ENCODE data around the gene JMJD1C. TPM values are rescaled to one million over a fixed set of nuclear protein-coding genes. Genes with fewer than 3 reads are reported as not detected.

Gene JMJD1C
- total RNA-seq, 1 experiment from 2014 or later = 66.3 TPM

DNA sequence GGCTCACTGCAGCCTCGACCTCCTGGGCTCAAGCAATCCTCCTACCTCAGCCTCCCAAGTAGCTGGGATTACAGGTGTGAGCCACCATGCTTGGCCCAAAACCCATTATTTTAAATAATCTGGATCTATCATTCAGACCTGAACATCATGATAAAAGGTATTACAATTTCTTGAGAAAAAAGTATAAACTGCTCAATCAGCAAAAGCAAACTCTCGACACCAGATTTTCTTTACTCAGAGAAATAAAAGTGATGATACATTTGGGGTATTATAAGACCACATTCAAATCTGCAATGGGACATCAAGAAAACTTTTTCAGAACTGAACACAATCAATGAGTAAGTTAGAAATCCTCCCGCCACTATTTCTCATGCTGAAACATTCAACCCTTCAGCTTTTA, 41.2 kb downstream of the JMJD1C start:
- H3K9ac ChIP-seq (ENCODE audit: low read length) = no peak overlapping the region
- CTCF ChIA-PET = no interaction called here
- POLR2A ChIA-PET = no interaction called here

More for the DNA sequence above, 41.2 kb downstream of the JMJD1C start:
- DNase-seq (ENCODE audit: low read depth, low spot score) (no peak), ATAC-seq (no peak)
- no peaks in the 10 kb centered on the region for H3K36me3 ChIP-seq (ENCODE audit: control insufficient read depth in 1 of 2, insufficient read depth in 2 of 2, low read length in 2 of 2)
- no TSS peak for BruUV-seq (replicated peaks)
- H3K9me3 ChIP-seq (ENCODE audit: control insufficient read depth in 1 of 2, insufficient read depth in 1 of 2, low read depth in 1 of 2, low read length in 2 of 2) = no peaks in the 10 kb centered on the region
- H3K4me2 ChIP-seq (ENCODE audit: low read length) = no peak overlapping the region
- no peak overlapping the region for H3K27ac ChIP-seq (ENCODE audit: low read depth, low read length)
- H3K4me3 ChIP-seq (replicated peaks in 1 of 2; ENCODE audit: low read depth in 1 of 2, low read length in 2 of 2) = no peak overlapping the region
- intact Hi-C loops (cut with micrococcal nuclease) = no loop called here
- H3K79me2 ChIP-seq (ENCODE audit: insufficient read depth, low read length) = peaks cover 95% of the 10 kb centered on the region
- no peak overlapping the region for H2AFZ ChIP-seq (ENCODE audit: low read depth, low read length, poor library complexity, severe bottlenecking)
- no peaks in the 10 kb centered on the region for H3K27me3 ChIP-seq (ENCODE audit: insufficient read depth, low read length)
- H4K20me1 ChIP-seq (ENCODE audit: insufficient read depth) = peaks cover 5% of the 10 kb centered on the region; the same call in 1 of the 2 replicates
- TF ChIP-seq POLR2AphosphoS5 (IDR thresholded peaks at IDR 0.05; ENCODE audit: low read depth, low read length) (no peak), ATF3 (IDR thresholded peaks at IDR 0.05) (no peak), TCF7L2 (IDR thresholded peaks at IDR 0.05; ENCODE audit: borderline replicate concordance, extremely low read depth, insufficient read depth, insufficient read length) (no peak), SIN3A (IDR thresholded peaks at IDR 0.05; ENCODE audit: low read depth) (no peak), EZH2 (IDR thresholded peaks at IDR 0.05) (no peak)
- TF ChIP-seq, protein P1, sequence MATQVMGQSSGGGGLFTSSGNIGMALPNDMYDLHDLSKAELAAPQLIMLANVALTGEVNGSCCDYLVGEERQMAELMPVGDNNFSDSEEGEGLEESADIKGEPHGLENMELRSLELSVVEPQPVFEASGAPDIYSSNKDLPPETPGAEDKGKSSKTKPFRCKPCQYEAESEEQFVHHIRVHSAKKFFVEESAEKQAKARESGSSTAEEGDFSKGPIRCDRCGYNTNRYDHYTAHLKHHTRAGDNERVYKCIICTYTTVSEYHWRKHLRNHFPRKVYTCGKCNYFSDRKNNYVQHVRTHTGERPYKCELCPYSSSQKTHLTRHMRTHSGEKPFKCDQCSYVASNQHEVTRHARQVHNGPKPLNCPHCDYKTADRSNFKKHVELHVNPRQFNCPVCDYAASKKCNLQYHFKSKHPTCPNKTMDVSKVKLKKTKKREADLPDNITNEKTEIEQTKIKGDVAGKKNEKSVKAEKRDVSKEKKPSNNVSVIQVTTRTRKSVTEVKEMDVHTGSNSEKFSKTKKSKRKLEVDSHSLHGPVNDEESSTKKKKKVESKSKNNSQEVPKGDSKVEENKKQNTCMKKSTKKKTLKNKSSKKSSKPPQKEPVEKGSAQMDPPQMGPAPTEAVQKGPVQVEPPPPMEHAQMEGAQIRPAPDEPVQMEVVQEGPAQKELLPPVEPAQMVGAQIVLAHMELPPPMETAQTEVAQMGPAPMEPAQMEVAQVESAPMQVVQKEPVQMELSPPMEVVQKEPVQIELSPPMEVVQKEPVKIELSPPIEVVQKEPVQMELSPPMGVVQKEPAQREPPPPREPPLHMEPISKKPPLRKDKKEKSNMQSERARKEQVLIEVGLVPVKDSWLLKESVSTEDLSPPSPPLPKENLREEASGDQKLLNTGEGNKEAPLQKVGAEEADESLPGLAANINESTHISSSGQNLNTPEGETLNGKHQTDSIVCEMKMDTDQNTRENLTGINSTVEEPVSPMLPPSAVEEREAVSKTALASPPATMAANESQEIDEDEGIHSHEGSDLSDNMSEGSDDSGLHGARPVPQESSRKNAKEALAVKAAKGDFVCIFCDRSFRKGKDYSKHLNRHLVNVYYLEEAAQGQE (IDR thresholded peaks at IDR 0.05; ENCODE audit: low read depth) = no peak
- no peaks in the 10 kb centered on the region for H3K4me1 ChIP-seq (ENCODE audit: control insufficient read depth in 1 of 2, insufficient read depth in 2 of 2, low read length in 2 of 2)
- no peaks in the 10 kb centered on the region for H3K9me2 ChIP-seq (ENCODE audit: insufficient read depth)
- RAD21 ChIA-PET (ENCODE audit: low non-redundant PET in 1 of 2, low total read pairs in 2 of 2, uncharacterized antibody in 2 of 2, unreplicated experiment in 2 of 2) = interaction anchor here in 1 of 2 experiments (0.7 kb wide), 1 partner anchor 121 kb away, joined by 3 read pairs; no protein-coding TSS in a partner anchor

Data from HCT116 (cell line).